GM06990 (cell line): Measurements from ENCODE around the gene TRABD.

ENCODE experiments used
- DNase-seq: peaks from one replicate; pipeline ENCODE4 v3.0.0-alpha.2; 2011; ENCODE audit not compliant: insufficient read length; ENCODE audit errors: extremely low read depth
- H3K27me3 ChIP-seq: replicated peaks from 2 replicates; pipeline ENCODE4 v1.6.0; 2011; ENCODE audit warnings: low read length; ENCODE audit not compliant: control insufficient read depth, insufficient read depth
- H3K36me3 ChIP-seq: 2 replicates; pipeline ENCODE4 v1.5.1; 2011; ENCODE audit warnings: low read length; ENCODE audit not compliant: control insufficient read depth, insufficient read depth
- H3K4me3 ChIP-seq: replicated peaks from 2 replicates; pipeline ENCODE4 v1.5.1; 2011; ENCODE audit warnings: low read depth, mild to moderate bottlenecking, control low read depth, low read length
- TF ChIP-seq, protein P1 (sequence below): IDR thresholded peaks from 2 replicates; pipeline ENCODE4 v1.5.1; 2011; ENCODE audit warnings: low read length, control low read depth, mild to moderate bottlenecking, inconsistent platforms; ENCODE audit not compliant: insufficient read depth, poor library complexity, severe bottlenecking

TRABD gene

DNA sequence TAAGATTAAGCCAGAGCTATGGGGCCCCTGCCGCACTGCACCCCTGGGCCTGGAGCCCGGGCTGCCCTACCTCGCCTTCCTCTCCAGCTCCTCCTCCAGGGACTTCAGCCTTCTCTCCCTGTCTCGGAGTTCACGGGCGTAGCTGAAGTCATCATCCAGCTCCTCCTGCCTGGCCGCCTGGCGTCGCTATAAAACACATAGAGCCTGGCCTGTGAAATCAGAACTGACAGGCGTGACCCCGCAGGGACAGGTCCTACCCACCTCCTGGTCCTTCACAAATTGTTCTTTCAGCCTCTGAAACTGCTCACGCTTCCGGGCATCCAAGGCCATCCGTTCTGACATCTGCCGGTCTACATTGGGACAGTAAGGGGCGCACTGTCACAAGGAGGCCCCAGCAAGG lies 38.4 kb downstream of the TRABD start:
- TF ChIP-seq, protein P1, sequence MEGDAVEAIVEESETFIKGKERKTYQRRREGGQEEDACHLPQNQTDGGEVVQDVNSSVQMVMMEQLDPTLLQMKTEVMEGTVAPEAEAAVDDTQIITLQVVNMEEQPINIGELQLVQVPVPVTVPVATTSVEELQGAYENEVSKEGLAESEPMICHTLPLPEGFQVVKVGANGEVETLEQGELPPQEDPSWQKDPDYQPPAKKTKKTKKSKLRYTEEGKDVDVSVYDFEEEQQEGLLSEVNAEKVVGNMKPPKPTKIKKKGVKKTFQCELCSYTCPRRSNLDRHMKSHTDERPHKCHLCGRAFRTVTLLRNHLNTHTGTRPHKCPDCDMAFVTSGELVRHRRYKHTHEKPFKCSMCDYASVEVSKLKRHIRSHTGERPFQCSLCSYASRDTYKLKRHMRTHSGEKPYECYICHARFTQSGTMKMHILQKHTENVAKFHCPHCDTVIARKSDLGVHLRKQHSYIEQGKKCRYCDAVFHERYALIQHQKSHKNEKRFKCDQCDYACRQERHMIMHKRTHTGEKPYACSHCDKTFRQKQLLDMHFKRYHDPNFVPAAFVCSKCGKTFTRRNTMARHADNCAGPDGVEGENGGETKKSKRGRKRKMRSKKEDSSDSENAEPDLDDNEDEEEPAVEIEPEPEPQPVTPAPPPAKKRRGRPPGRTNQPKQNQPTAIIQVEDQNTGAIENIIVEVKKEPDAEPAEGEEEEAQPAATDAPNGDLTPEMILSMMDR, result no peak
- Histone ChIP-seq H3K4me3 (no peak overlapping the region), H3K27me3 (no peaks in the 10 kb centered on the region), H3K36me3 (peaks cover 48% of the 10 kb centered on the region)
- no peak for DNase-seq

DNA sequence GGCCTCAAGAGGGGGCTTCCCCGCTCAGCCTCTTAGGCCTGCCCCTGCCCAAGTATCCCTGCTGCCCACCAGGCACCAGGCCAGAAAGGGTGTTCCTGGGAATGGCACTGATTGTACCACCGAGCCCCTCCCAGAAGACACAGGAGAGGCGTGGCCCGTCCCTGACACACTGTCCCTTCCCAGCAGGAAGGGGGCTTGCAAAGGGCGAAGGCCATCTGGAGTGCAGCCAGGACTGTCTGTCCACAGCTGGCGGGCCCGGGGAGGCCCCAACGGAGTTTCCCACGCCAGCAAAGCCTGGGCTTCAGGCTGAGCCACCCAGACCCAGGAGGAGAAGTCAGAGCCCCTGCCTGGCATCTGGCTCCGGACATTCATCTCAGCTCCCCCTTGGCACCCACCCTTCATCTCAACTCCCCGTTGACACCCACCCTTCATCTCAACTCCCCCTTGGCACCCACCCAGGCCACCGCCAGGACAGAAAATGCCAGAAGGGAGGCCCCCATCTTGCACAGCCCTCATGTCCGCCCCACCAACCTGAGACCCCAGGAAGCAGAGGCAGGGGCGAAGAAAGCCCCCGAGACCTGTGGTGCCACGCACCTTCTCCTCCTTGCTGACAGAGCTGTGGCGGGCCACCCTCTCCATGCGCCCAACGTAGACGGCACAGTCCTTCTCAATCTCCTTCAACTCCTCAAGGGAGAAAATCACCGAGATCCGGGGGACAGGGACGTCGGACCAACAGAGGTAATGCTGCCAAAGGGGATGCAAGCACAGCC lies 39.7 kb downstream of the TRABD start:
- TF ChIP-seq, protein P1, result no peak
- Histone ChIP-seq H3K4me3 (no peak overlapping the region), H3K36me3 (peaks cover 44% of the 10 kb centered on the region), H3K27me3 (no peaks in the 10 kb centered on the region)
- DNase-seq, result no peak

DNA sequence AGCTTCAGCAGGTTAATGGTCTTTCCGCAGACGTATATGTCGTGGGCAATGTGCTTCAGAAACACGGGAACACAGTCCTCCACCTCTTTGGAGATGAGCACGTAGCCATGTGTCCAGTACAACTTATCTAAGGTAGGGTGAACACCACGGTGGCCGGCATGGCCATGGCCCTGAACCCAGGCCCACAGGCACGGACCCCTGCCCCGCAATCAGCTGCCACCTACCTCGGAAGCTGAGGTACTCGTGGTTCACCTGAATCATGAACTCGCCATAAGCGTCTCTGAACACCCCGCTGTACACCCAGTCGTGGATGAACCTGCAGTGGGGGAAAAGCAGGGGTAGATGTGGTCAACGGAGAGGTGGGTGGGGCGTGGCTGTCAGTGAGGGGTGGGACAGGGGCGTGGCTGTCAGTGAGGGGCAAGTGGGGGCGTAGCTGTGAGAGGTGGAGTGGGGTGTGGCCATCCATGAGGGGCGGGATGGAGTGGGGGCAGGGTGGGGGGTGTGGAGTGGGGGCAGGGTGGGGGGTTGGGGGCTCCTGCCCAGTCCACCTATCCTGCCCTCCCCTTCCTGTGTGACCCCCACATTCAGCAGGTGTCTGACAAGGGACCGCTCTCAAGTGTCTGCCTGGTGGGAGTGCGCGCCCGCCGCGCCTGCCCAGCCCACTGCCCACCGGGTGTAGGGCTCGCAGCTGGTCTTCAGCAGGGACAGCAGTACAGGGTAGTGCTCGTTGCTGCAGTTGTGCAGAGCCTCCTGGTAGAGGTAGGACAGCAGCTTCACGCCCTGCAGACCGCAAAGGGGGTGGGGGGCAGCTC lies 40.6 kb downstream of the TRABD start:
- Histone ChIP-seq H3K27me3 (no peaks in the 10 kb centered on the region), H3K36me3 (peaks cover 39% of the 10 kb centered on the region), H3K4me3 (no peak overlapping the region)
- TF ChIP-seq, protein P1, result no peak
- DNase-seq, result no peak

DNA sequence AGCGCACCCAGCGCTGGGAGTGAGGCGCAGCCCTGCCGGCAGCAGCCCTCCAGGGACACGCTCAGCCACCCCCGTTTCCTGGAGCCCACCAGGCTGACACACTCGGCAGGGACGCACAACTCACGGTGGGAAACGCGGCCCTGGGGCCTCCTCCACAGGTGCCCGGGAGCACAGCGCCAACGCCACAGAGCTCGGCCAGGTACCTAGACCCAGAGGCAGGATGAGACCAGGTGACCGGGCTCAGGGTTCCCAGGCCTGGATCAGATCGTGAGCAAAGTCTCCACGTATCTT lies 41.1 kb downstream of the TRABD start:
- TF ChIP-seq, protein P1, result no peak
- DNase-seq, result no peak
- Histone ChIP-seq H3K4me3 (no peak overlapping the region), H3K36me3 (peaks cover 35% of the 10 kb centered on the region), H3K27me3 (no peaks in the 10 kb centered on the region)

DNA sequence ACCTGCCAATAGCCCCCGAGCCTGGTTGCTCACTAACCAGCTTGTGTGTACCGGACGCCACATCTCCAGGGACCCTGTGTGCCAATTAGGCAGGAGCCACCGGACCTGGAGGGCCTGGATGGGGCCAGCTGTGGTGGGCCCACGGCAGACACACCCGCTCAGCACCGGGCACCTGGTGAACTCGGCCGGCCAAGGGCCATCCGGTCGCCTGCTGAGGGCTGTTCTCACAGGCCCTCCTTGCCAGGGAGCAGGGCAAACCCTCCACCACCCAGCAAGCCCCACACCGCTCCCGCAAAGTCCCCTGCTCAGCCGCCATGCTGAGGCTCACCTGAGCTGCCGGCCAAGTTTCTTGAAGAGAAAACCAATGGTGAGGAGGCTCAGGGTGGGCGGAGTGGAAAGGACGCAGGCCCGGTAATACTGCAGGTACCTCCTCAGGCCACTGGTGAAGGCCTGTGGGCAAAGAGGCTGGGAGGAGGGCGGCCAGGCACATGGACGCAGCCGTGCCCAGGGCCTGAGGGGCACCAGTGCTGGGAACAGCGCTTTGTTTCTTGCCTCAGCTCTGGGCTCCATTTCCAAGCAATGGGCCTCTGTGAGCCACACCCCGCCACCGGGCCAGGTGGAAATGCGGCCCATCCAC lies 42.0 kb downstream of the TRABD start:
- Histone ChIP-seq H3K4me3 (no peak overlapping the region), H3K36me3 (peaks cover 28% of the 10 kb centered on the region), H3K27me3 (no peaks in the 10 kb centered on the region)
- no peak for DNase-seq
- TF ChIP-seq, protein P1, result no peak
